ENCODE data around the gene SNRPB. TPM values are rescaled to one million over a fixed set of nuclear protein-coding genes. Genes with fewer than 3 reads are reported as not detected.

Gene SNRPB
- total and polyA plus RNA-seq, 10 of the 15 experiments (the other 5 are each of a cell fraction or from before 2014, with no cell fraction given): 15.0 to 593 (median 366) TPM

- no peak for TF ChIP-seq RELB (IDR thresholded peaks at IDR 0.05; ENCODE audit: low read depth)
- no peak for TF ChIP-seq TAF1 (IDR thresholded peaks at IDR 0.05; ENCODE audit: borderline replicate concordance, low read depth, low read length)
- TF ChIP-seq NR2C1 (IDR thresholded peaks at IDR 0.05): no peak
- no peak for TF ChIP-seq KDM1A (IDR thresholded peaks at IDR 0.05; ENCODE audit: borderline replicate concordance)
- no peak for TF ChIP-seq WRNIP1 (IDR thresholded peaks at IDR 0.05; ENCODE audit: borderline replicate concordance, low read depth, low read length)
- TF ChIP-seq SMARCA5 (IDR thresholded peaks at IDR 0.05): no peak
- TF ChIP-seq NFYB (IDR thresholded peaks at IDR 0.05; ENCODE audit: insufficient read depth, low read depth, low read length): no peak
- TF ChIP-seq NRF1 (conservative IDR thresholded peaks at IDR 0.05; ENCODE audit: low read depth, low read length): no peak
- TF ChIP-seq SMAD1 (IDR thresholded peaks at IDR 0.05; ENCODE audit: low read depth, partially characterized antibody): no peak
- no peak for TF ChIP-seq NR2C2 (IDR thresholded peaks at IDR 0.05; ENCODE audit: borderline replicate concordance, control insufficient read depth, insufficient read length, low read depth)
- no peak for TF ChIP-seq EGR1 (IDR thresholded peaks at IDR 0.05; ENCODE audit: borderline replicate concordance in 1 of 2, low read depth in 2 of 2, low read length in 2 of 2)
- no peak for TF ChIP-seq MYC (IDR thresholded peaks at IDR 0.05; ENCODE audit: insufficient read depth, insufficient read length, insufficient replicate concordance, low read length, severe bottlenecking)
- no peak for TF ChIP-seq IKZF2 (IDR thresholded peaks at IDR 0.05)
These were observed 39.2 kb upstream of the SNRPB start (continued) for GRCh38 chr20:2509794-2510193.
